GM18511 (cell line): ENCODE data around the gene CDCP2.
"Not testable (repeated sequence)": the region's sequence is repeated elsewhere in the genome, so short reads cannot be mapped to it uniquely, and the experiment has no call there.

Experiments used
- ATAC-seq: cut with Tn5 transposase; IDR thresholded peaks from one replicate; pipeline ENCODE4 v1.9.1; 2021; ENCODE audit warnings: mild to moderate bottlenecking, moderate library complexity; ENCODE audit not compliant: unreplicated experiment

The CDCP2 gene

GRCh38 chr1:54095546-54096226, 57.1 kb downstream of the CDCP2 start:
- no peak for ATAC-seq

GRCh38 chr1:54094730-54095105, 58.1 kb downstream of the CDCP2 start:
- ATAC-seq: not testable (repeated sequence)

- no peak for ATAC-seq
Observed at GRCh38 chr1:54094001-54094729, 58.6 kb downstream of the CDCP2 start.

- ATAC-seq: no peak
Observed at GRCh38 chr1:54091666-54092065, 61.1 kb downstream of the CDCP2 start.

- ATAC-seq: no peak
Observed at GRCh38 chr1:54088385-54088784, 64.4 kb downstream of the CDCP2 start.

- ATAC-seq: no peak
Observed at GRCh38 chr1:54086754-54087153, 66.0 kb downstream of the CDCP2 start.

GRCh38 chr1:54084794-54085193, 68.0 kb downstream of the CDCP2 start:
- ATAC-seq: no peak
